ENCODE data around the gene RPS6KC1. TPM values are rescaled to one million over a fixed set of nuclear protein-coding genes. Genes with fewer than 3 reads are reported as not detected.

The RPS6KC1 gene
- total and polyA plus RNA-seq, 5 donors from 2014 or later, result 3.4 to 11.1 (median 6.1) TPM

- Histone ChIP-seq H3K36me3 (ENCODE audit: control insufficient read depth, insufficient read depth, low read length) (no peaks in the 10 kb centered on the region), H3K4me3 (ENCODE audit: low read depth, low read length) (no peak overlapping the region), H3K27me3 (ENCODE audit: control insufficient read depth, insufficient read depth, low read length) (no peaks in the 10 kb centered on the region), H3K9me3 (ENCODE audit: control insufficient read depth in 2 of 2, low read length in 2 of 2) (no peaks in the 10 kb centered on the region), H3K4me1 (ENCODE audit: control insufficient read depth, insufficient read depth, low read length, poor library complexity, severe bottlenecking) (peaks cover 1% of the 10 kb centered on the region), H3K27ac (ENCODE audit: insufficient read depth, low read length, poor library complexity, severe bottlenecking) (no peak overlapping the region)
- H3K27me3 Mint-ChIP-seq, result no peaks in the 10 kb centered on the region
- peaks cover 0 to 2% (median 0%) of the 10 kb centered on the region in 7 donors for H3K9me3 Mint-ChIP-seq
- H3K4me3 Mint-ChIP-seq, result no peak overlapping the region
- H3K27ac Mint-ChIP-seq, result no peak overlapping the region
- peaks cover 13% of the 10 kb centered on the region for H3K36me3 Mint-ChIP-seq
- no peak for ATAC-seq (ENCODE audit: low read depth in 2 of 2)
- peaks cover 6 to 46% (median 27%) of the 10 kb centered on the region in 4 donors for H3K4me1 Mint-ChIP-seq
- no peak for DNase-seq
Measured at GRCh38 chr1:213057264-213058059, 6.4 kb downstream of the RPS6KC1 start.

DNA sequence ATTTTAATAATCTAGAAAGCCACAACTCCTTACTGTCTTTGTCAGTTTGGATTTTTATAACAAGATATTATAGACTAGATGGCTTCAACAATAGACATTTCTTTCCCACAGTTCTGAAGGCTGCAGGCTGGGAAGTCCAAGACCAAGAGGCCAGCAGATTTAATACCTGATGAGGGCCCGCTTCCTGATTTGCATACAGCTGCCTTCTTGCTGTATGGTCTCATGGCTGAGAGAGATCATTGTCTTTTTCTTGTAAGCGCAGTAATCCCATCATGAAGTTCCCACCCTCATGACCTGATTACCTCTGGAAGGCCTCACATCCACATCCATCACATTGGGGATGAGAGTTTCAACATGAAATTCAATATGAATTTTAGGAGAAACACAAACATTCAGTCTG lies 9.8 kb downstream of the RPS6KC1 start:
- Mint-ChIP-seq H3K36me3 (peaks cover 7% of the 10 kb centered on the region), H3K27ac (no peak overlapping the region), H3K9me3 (peaks cover 0 to 2% (median 0%) of the 10 kb centered on the region in 7 donors), H3K4me1 (peaks cover 0 to 34% (median 17%) of the 10 kb centered on the region in 4 donors), H3K27me3 (no peaks in the 10 kb centered on the region), H3K4me3 (no peak overlapping the region)
- ATAC-seq (ENCODE audit: low read depth in 2 of 2) (no peak), DNase-seq (no peak)
- Histone ChIP-seq H3K9me3 (ENCODE audit: control insufficient read depth in 2 of 2, low read length in 2 of 2) (no peaks in the 10 kb centered on the region), H3K4me3 (ENCODE audit: low read depth, low read length) (no peak overlapping the region), H3K27me3 (ENCODE audit: control insufficient read depth, insufficient read depth, low read length) (no peaks in the 10 kb centered on the region), H3K36me3 (ENCODE audit: control insufficient read depth, insufficient read depth, low read length) (no peaks in the 10 kb centered on the region), H3K27ac (ENCODE audit: insufficient read depth, low read length, poor library complexity, severe bottlenecking) (no peak overlapping the region), H3K4me1 (ENCODE audit: control insufficient read depth, insufficient read depth, low read length, poor library complexity, severe bottlenecking) (no peaks in the 10 kb centered on the region)

DNA sequence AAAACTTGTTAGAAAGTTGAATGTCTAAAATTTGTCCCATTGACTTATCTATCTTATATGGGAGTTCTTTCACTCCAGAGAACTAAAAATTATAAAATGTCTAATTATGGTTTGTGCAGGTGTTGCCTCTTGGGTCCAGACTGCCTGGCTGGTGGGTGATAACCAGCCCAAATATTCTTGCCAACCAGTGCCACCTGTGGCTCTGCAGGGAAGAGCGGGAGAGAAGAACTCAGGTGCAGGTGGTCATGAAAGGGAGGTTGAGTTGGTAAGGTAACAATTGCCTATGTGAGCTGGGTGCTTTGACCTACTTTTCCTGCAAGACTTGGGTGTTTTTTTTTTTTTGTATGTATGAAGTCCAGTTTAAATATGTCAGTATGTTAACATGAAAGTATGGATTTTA lies 10.2 kb downstream of the RPS6KC1 start:
- no peaks in the 10 kb centered on the region for H3K27me3 Mint-ChIP-seq
- H3K4me1 Mint-ChIP-seq, result peaks cover 0 to 32% (median 16%) of the 10 kb centered on the region in 4 donors
- peaks cover 0 to 2% (median 0%) of the 10 kb centered on the region in 7 donors for H3K9me3 Mint-ChIP-seq

GRCh38 chr1:213065800-213066199 lies 14.8 kb downstream of the RPS6KC1 start:
- no peak overlapping the region for H3K27ac ChIP-seq (ENCODE audit: insufficient read depth, low read length, poor library complexity, severe bottlenecking)
- peak overlapping the region in 1 of 3 donors; percentile 55 for H3K27ac Mint-ChIP-seq

More for the DNA sequence above, 10.2 kb downstream of the RPS6KC1 start:
- H3K36me3 Mint-ChIP-seq, result peaks cover 7% of the 10 kb centered on the region
- Histone ChIP-seq H3K27ac (ENCODE audit: insufficient read depth, low read length, poor library complexity, severe bottlenecking) (no peak overlapping the region), H3K4me1 (ENCODE audit: control insufficient read depth, insufficient read depth, low read length, poor library complexity, severe bottlenecking) (no peaks in the 10 kb centered on the region), H3K9me3 (ENCODE audit: control insufficient read depth in 2 of 2, low read length in 2 of 2) (no peaks in the 10 kb centered on the region), H3K27me3 (ENCODE audit: control insufficient read depth, insufficient read depth, low read length) (no peaks in the 10 kb centered on the region), H3K36me3 (ENCODE audit: control insufficient read depth, insufficient read depth, low read length) (no peaks in the 10 kb centered on the region), H3K4me3 (ENCODE audit: low read depth, low read length) (no peak overlapping the region)
- no peak overlapping the region for H3K4me3 Mint-ChIP-seq
- ATAC-seq (ENCODE audit: low read depth in 2 of 2) (no peak), DNase-seq (no peak)
- H3K27ac Mint-ChIP-seq, result no peak overlapping the region

GRCh38 chr1:213066363-213066762 lies 15.3 kb downstream of the RPS6KC1 start:
- Histone ChIP-seq H3K4me3 (ENCODE audit: low read depth, low read length) (no peak overlapping the region), H3K27ac (ENCODE audit: insufficient read depth, low read length, poor library complexity, severe bottlenecking) (no peak overlapping the region), H3K4me1 (ENCODE audit: control insufficient read depth, insufficient read depth, low read length, poor library complexity, severe bottlenecking) (no peaks in the 10 kb centered on the region), H3K9me3 (ENCODE audit: control insufficient read depth in 2 of 2, low read length in 2 of 2) (no peaks in the 10 kb centered on the region), H3K36me3 (ENCODE audit: control insufficient read depth, insufficient read depth, low read length) (no peaks in the 10 kb centered on the region), H3K27me3 (ENCODE audit: control insufficient read depth, insufficient read depth, low read length) (no peaks in the 10 kb centered on the region)
- H3K9me3 Mint-ChIP-seq, result no peaks in the 10 kb centered on the region
- DNase-seq (no peak), ATAC-seq (ENCODE audit: low read depth in 2 of 2) (no peak)
- H3K4me3 Mint-ChIP-seq, result no peak overlapping the region
- peaks cover 0 to 28% (median 13%) of the 10 kb centered on the region in 4 donors for H3K4me1 Mint-ChIP-seq
- peaks cover 14% of the 10 kb centered on the region for H3K36me3 Mint-ChIP-seq
- no peaks in the 10 kb centered on the region for H3K27me3 Mint-ChIP-seq
- no peak overlapping the region for H3K27ac Mint-ChIP-seq

More at GRCh38 chr1:213065800-213066199, 14.8 kb downstream of the RPS6KC1 start:
- Histone ChIP-seq H3K36me3 (ENCODE audit: control insufficient read depth, insufficient read depth, low read length) (no peaks in the 10 kb centered on the region), H3K9me3 (ENCODE audit: control insufficient read depth in 2 of 2, low read length in 2 of 2) (no peaks in the 10 kb centered on the region), H3K27me3 (ENCODE audit: control insufficient read depth, insufficient read depth, low read length) (no peaks in the 10 kb centered on the region), H3K4me3 (ENCODE audit: low read depth, low read length) (no peak overlapping the region), H3K4me1 (ENCODE audit: control insufficient read depth, insufficient read depth, low read length, poor library complexity, severe bottlenecking) (no peaks in the 10 kb centered on the region)
- peaks cover 17% of the 10 kb centered on the region for H3K36me3 Mint-ChIP-seq
- no peak overlapping the region for H3K4me3 Mint-ChIP-seq
- no peaks in the 10 kb centered on the region for H3K27me3 Mint-ChIP-seq
- DNase-seq (no peak), ATAC-seq (ENCODE audit: low read depth in 2 of 2) (no peak)
- H3K9me3 Mint-ChIP-seq, result no peaks in the 10 kb centered on the region
- H3K4me1 Mint-ChIP-seq, result peaks cover 0 to 30% (median 11%) of the 10 kb centered on the region in 4 donors

- Histone ChIP-seq H3K36me3 (ENCODE audit: control insufficient read depth, insufficient read depth, low read length) (no peaks in the 10 kb centered on the region), H3K4me3 (ENCODE audit: low read depth, low read length) (no peak overlapping the region), H3K27me3 (ENCODE audit: control insufficient read depth, insufficient read depth, low read length) (no peaks in the 10 kb centered on the region), H3K9me3 (ENCODE audit: control insufficient read depth in 2 of 2, low read length in 2 of 2) (no peaks in the 10 kb centered on the region), H3K27ac (ENCODE audit: insufficient read depth, low read length, poor library complexity, severe bottlenecking) (no peak overlapping the region), H3K4me1 (ENCODE audit: control insufficient read depth, insufficient read depth, low read length, poor library complexity, severe bottlenecking) (no peaks in the 10 kb centered on the region)
- no peaks in the 10 kb centered on the region for H3K27me3 Mint-ChIP-seq
- no peak for ATAC-seq (ENCODE audit: low read depth in 2 of 2)
- peaks cover 0 to 24% (median 13%) of the 10 kb centered on the region in 4 donors for H3K4me1 Mint-ChIP-seq
- no peaks in the 10 kb centered on the region for H3K9me3 Mint-ChIP-seq
- no peak overlapping the region for H3K27ac Mint-ChIP-seq
- H3K36me3 Mint-ChIP-seq, result peaks cover 18% of the 10 kb centered on the region
- DNase-seq, result no peak
- H3K4me3 Mint-ChIP-seq, result no peak overlapping the region
Measured at GRCh38 chr1:213067352-213067751, 16.3 kb downstream of the RPS6KC1 start.

GRCh38 chr1:213070406-213070805 lies 19.4 kb downstream of the RPS6KC1 start:
- Mint-ChIP-seq H3K27ac (no peak overlapping the region), H3K27me3 (no peaks in the 10 kb centered on the region), H3K36me3 (peaks cover 31% of the 10 kb centered on the region), H3K4me3 (no peak overlapping the region), H3K9me3 (no peaks in the 10 kb centered on the region), H3K4me1 (peaks cover 0 to 17% (median 12%) of the 10 kb centered on the region in 4 donors)
- H3K27me3 ChIP-seq (ENCODE audit: control insufficient read depth, insufficient read depth, low read length), result no peaks in the 10 kb centered on the region
- H3K4me1 ChIP-seq (ENCODE audit: control insufficient read depth, insufficient read depth, low read length, poor library complexity, severe bottlenecking), result no peaks in the 10 kb centered on the region
- no peaks in the 10 kb centered on the region for H3K9me3 ChIP-seq (ENCODE audit: control insufficient read depth in 2 of 2, low read length in 2 of 2)
- H3K27ac ChIP-seq (ENCODE audit: insufficient read depth, low read length, poor library complexity, severe bottlenecking), result no peak overlapping the region
- DNase-seq (peak in 1 of 3 donors; percentile 50), ATAC-seq (ENCODE audit: low read depth in 2 of 2) (no peak)
- H3K4me3 ChIP-seq (ENCODE audit: low read depth, low read length), result no peak overlapping the region
- no peaks in the 10 kb centered on the region for H3K36me3 ChIP-seq (ENCODE audit: control insufficient read depth, insufficient read depth, low read length)

GRCh38 chr1:213075725-213076124 lies 24.7 kb downstream of the RPS6KC1 start:
- no peak overlapping the region for H3K4me3 ChIP-seq (ENCODE audit: low read depth, low read length)
- H3K4me1 Mint-ChIP-seq, result peaks cover 0 to 6% (median 4%) of the 10 kb centered on the region in 4 donors
- peak overlapping the region in 1 of 3 donors; percentile 64 for H3K27ac Mint-ChIP-seq
- ATAC-seq (ENCODE audit: low read depth in 2 of 2) (no peak), DNase-seq (no peak)
- no peak overlapping the region for H3K27ac ChIP-seq (ENCODE audit: insufficient read depth, low read length, poor library complexity, severe bottlenecking)
- H3K9me3 ChIP-seq (ENCODE audit: control insufficient read depth in 2 of 2, low read length in 2 of 2), result no peaks in the 10 kb centered on the region
- no peaks in the 10 kb centered on the region for H3K27me3 ChIP-seq (ENCODE audit: control insufficient read depth, insufficient read depth, low read length)
- H3K9me3 Mint-ChIP-seq, result no peaks in the 10 kb centered on the region
- no peaks in the 10 kb centered on the region for H3K36me3 ChIP-seq (ENCODE audit: control insufficient read depth, insufficient read depth, low read length)
- H3K27me3 Mint-ChIP-seq, result no peaks in the 10 kb centered on the region
- peaks cover 22% of the 10 kb centered on the region for H3K36me3 Mint-ChIP-seq
- no peaks in the 10 kb centered on the region for H3K4me1 ChIP-seq (ENCODE audit: control insufficient read depth, insufficient read depth, low read length, poor library complexity, severe bottlenecking)
- H3K4me3 Mint-ChIP-seq, result no peak overlapping the region
